GM03348 (cell line): ENCODE measurements around the gene CAST.
"Not testable (repeated sequence)": the region's sequence is repeated elsewhere in the genome, so short reads cannot be mapped to it uniquely, and the experiment has no call there.

Experiments used
- DNase-seq: peaks from one replicate; pipeline ENCODE4 v3.0.0; 2012; ENCODE audit warnings: low spot score

CAST gene

GRCh38 chr5:96712100-96712746 lies 50.0 kb downstream of the CAST start:
- DNase-seq: no peak

GRCh38 chr5:96714450-96714849 lies 52.3 kb downstream of the CAST start:
- DNase-seq: no peak

GRCh38 chr5:96714951-96715451 lies 52.8 kb downstream of the CAST start:
- DNase-seq: peak; percentile 64

- no peak for DNase-seq
These were observed 53.8 kb downstream of the CAST start for GRCh38 chr5:96716007-96716406.

- no peak for DNase-seq
These were observed 54.5 kb downstream of the CAST start for GRCh38 chr5:96716716-96717115.

- DNase-seq: no peak
These were observed 55.7 kb downstream of the CAST start for GRCh38 chr5:96717874-96718273.

GRCh38 chr5:96718635-96719077 lies 56.5 kb downstream of the CAST start:
- no peak for DNase-seq

GRCh38 chr5:96720408-96720807 lies 58.2 kb downstream of the CAST start:
- DNase-seq: no peak

GRCh38 chr5:96721351-96721977 lies 59.3 kb downstream of the CAST start:
- DNase-seq: peak; percentile 23

GRCh38 chr5:96725257-96725656 lies 63.1 kb downstream of the CAST start:
- no peak for DNase-seq

GRCh38 chr5:96726802-96727201 lies 64.6 kb downstream of the CAST start:
- no peak for DNase-seq

GRCh38 chr5:96729156-96729555 lies 67.0 kb downstream of the CAST start:
- peak; percentile 22 for DNase-seq

GRCh38 chr5:96730586-96730985 lies 68.4 kb downstream of the CAST start:
- no peak for DNase-seq

GRCh38 chr5:96733771-96734500 lies 71.8 kb downstream of the CAST start:
- no peak for DNase-seq

- peak; percentile 41 for DNase-seq
These were observed 72.7 kb downstream of the CAST start for GRCh38 chr5:96734871-96735325.

GRCh38 chr5:96736937-96737336 lies 74.8 kb downstream of the CAST start:
- no peak for DNase-seq

- no peak for DNase-seq
These were observed 78.9 kb downstream of the CAST start for GRCh38 chr5:96741106-96741505.

GRCh38 chr5:96741891-96742309 lies 79.7 kb downstream of the CAST start:
- no peak for DNase-seq

- no peak for DNase-seq
These were observed 80.4 kb downstream of the CAST start for GRCh38 chr5:96742538-96742937.

- DNase-seq: peak; percentile 61
These were observed 81.0 kb downstream of the CAST start for GRCh38 chr5:96743065-96743768.

- DNase-seq: no peak
These were observed 81.6 kb downstream of the CAST start for GRCh38 chr5:96743805-96744204.

- not testable (repeated sequence) for DNase-seq
These were observed 82.0 kb downstream of the CAST start for GRCh38 chr5:96744218-96744617.
